Thyroid gland (tissue), 4 donors: ENCODE measurements around the gene ME3.

Experiments used
- POLR2A ChIP-seq, 2 donors: fragments of 450-650 bp; IDR thresholded peaks; one replicate each; pipeline ENCODE4 v1.6.1; 2017; ENCODE audit warnings: antibody characterized with exemption in 2 of 2, mild to moderate bottlenecking in 2 of 2, moderate library complexity in 1 of 2
- TF ChIP-seq, protein P1 (sequence below), 6 experiments: fragments of 200-600 bp in 3 of 6; fragments of 450-650 bp in 3 of 6; sonication (generic) in 3 of 6; IDR thresholded peaks; one replicate each; pipeline ENCODE4 v1.5.1; 2016 to 2019; ENCODE audit warnings: antibody characterized with exemption in 6 of 6, mild to moderate bottlenecking in 2 of 6, inconsistent platforms in 1 of 6, moderate library complexity in 1 of 6

DNA sequence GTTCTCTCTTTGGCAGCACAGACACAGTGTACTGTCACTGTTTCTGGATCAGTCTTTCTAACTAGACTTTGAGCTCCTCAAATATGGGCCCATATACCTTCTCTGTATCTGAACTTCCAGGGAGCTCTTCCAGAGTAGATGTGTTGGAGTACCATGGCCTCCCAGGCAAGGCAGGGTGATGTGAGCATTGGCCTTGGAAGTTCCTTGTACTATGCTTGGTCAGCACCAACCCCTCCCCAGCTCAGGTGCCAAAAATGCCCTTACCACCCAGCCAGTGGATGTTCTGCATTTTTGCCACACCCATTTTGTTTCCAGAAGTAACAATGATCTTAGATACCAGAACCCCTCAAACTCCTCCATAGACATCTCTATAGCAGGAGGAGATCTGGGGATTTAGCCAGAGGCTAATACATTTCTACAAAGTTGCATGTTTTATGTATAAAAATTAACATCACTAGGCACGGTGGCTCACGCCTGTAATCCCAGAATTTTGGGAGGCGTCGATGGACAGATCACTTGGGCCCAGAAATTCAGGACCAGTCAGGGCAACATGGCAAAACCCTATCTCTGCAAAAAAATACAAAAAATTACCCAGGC, 165.1 kb downstream of the ME3 start:
- TF ChIP-seq POLR2A (IDR thresholded peaks at IDR 0.05) = no peak
- TF ChIP-seq, protein P1, sequence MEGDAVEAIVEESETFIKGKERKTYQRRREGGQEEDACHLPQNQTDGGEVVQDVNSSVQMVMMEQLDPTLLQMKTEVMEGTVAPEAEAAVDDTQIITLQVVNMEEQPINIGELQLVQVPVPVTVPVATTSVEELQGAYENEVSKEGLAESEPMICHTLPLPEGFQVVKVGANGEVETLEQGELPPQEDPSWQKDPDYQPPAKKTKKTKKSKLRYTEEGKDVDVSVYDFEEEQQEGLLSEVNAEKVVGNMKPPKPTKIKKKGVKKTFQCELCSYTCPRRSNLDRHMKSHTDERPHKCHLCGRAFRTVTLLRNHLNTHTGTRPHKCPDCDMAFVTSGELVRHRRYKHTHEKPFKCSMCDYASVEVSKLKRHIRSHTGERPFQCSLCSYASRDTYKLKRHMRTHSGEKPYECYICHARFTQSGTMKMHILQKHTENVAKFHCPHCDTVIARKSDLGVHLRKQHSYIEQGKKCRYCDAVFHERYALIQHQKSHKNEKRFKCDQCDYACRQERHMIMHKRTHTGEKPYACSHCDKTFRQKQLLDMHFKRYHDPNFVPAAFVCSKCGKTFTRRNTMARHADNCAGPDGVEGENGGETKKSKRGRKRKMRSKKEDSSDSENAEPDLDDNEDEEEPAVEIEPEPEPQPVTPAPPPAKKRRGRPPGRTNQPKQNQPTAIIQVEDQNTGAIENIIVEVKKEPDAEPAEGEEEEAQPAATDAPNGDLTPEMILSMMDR (IDR thresholded peaks at IDR 0.05) = no peak
